HFF-Myc (cell line): ENCODE data around the gene FOXF2.

Experiments
- DNase-seq: peaks from one replicate; pipeline ENCODE4 v3.0.0-alpha.2; 2011; ENCODE audit warnings: low read depth; ENCODE audit errors: extremely low read depth
- H3K4me3 ChIP-seq: replicated peaks from 2 replicates; pipeline ENCODE4 v1.5.1; 2011; ENCODE audit warnings: low read depth, mild to moderate bottlenecking, control low read depth, low read length
- CTCF ChIP-seq: IDR thresholded peaks from 2 replicates; pipeline ENCODE4 v1.5.1; 2012; ENCODE audit warnings: mild to moderate bottlenecking, low read depth, low read length, control low read depth; ENCODE audit errors: missing control alignments

The FOXF2 gene

GRCh38 chr6:1385129-1386037, 4.0 kb upstream of the FOXF2 start:
- DNase-seq: no peak
- H3K4me3 ChIP-seq: no peak overlapping the region
- no peak for TF ChIP-seq CTCF

- no peak for TF ChIP-seq CTCF
- DNase-seq: no peak
- H3K4me3 ChIP-seq: no peak overlapping the region
These were observed 3.2 kb upstream of the FOXF2 start for GRCh38 chr6:1386038-1386709.

GRCh38 chr6:1387538-1387875, 1.9 kb upstream of the FOXF2 start:
- no peak for TF ChIP-seq CTCF
- no peak overlapping the region; the same call in 1 of the 2 replicates for H3K4me3 ChIP-seq
- DNase-seq: no peak

GRCh38 chr6:1387876-1388629, 1.3 kb upstream of the FOXF2 start:
- DNase-seq: no peak
- peak overlapping the region; percentile 42 for H3K4me3 ChIP-seq
- TF ChIP-seq CTCF: no peak

- peak overlapping the region; percentile 42 for H3K4me3 ChIP-seq
- no peak for TF ChIP-seq CTCF
- no peak for DNase-seq
These were observed 577 bp upstream of the FOXF2 start for GRCh38 chr6:1388630-1389368.
